Kidney tubule cell (primary cell): ENCODE measurements around the gene GINS1.
A peak's percentile ranks its signal among the peaks of the same experiment; 100 is the strongest.

Experiments used
- DNase-seq: peaks from one replicate; pipeline ENCODE4 v3.0.0-alpha.2; 2018; ENCODE audit warnings: low spot score

Gene GINS1

GRCh38 chr20:25477014-25477882 lies 69.8 kb downstream of the GINS1 start:
- DNase-seq = no peak

DNA sequence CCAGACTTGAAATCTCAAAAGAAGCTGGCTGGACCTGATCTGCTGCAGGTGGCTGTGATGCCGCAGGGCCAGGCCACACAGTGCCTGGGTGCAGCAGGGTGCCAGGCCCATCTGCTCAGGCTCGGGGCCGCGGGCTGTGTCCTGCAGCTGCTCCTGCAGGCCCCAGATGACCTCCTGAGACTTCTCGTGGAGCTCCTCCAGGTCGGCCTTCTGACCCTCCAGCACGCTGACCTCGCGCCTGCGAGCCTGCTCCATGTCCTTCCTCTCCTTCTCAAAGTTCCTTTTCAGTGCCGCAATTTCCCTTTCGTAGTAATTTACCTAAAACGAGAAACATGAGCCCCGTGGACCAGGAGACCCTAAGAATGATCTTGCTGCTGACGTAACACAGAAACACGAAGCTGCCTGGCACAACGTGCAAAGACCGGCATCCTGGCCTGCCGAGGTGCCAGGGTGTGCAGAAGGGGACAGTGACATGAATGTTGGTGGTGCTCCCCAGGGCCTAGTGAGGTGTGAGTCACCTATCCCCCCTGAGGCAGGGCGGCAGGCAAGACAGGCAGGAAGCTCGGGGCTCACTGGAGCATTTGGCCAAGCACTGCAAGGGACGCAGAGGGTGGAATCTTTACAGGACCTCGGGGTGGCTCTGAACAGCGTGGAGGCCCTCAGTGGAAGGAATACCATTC lies 71.6 kb downstream of the GINS1 start:
- no peak for DNase-seq

- no peak for DNase-seq
These were observed 72.2 kb downstream of the GINS1 start for GRCh38 chr20:25479638-25480037.

DNA sequence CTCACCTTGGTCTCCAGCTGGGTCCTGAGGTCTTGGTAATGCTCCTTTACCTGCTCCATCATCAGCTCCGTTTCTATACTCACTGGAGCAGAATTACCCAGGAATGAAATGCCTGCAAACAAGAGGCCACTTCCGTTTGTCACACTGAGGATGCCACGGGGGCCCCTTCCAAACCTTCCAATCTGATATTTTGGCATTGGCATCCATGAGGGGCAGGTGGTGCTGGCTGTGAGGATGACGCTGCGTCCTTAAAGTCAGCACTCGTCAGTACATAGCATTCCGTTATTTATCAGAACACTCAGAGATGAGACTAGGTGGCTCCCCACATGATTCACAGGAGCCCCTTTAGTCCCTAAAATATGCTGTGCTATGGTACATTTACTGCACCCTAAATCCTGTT lies 72.7 kb downstream of the GINS1 start:
- DNase-seq = no peak

GRCh38 chr20:25480797-25481196 lies 73.3 kb downstream of the GINS1 start:
- DNase-seq = no peak

DNA sequence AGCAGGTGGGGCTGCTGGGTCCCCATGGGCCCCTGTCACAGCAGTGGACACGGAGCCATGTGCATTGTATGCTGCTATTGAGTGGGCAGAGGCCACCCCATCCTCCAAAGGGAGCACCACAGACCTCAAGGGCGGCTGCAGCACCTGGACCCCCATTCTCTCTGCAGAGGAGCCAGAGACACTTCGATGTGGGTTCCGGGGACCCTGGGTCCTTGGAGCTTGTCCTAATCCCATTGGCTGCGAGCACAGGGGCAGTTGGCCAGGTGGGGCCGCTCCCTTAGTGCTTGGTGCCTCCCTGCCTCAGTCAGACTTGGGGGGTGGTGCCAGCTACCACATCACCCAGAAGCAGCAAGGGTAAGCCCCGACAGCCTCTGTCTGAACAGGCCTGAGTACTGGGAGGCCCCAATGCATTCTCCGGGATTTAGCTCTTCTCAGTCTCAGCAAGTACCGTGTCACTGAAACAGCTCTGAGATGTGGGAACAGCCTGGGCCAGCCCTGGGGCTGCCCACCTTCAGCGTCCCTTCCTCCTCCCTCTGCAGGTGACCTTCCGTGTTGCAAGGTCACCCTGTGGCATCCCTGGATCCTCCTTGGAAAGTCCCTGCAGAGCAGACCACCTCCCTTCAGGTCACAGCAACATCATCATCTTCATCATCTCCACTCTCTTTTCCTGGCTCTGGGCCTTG lies 73.9 kb downstream of the GINS1 start:
- DNase-seq = no peak

DNA sequence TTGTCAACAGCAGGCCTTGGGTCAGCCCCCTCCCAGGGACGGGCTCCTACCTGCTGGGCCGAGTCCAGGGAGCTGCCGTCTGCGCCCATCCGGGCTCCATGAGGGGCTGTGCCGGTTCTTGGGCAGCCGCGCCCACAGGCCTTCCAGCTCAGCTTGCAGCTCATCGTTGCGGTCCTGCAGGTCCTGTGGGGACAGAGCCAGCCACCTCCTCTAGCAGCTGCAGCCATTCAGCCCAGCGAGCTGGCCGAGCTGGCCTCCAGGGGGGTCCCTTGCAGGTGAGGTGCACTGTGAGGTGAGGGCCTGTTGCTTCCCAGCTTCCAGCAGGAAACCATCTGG lies 74.4 kb downstream of the GINS1 start:
- DNase-seq = no peak

DNA sequence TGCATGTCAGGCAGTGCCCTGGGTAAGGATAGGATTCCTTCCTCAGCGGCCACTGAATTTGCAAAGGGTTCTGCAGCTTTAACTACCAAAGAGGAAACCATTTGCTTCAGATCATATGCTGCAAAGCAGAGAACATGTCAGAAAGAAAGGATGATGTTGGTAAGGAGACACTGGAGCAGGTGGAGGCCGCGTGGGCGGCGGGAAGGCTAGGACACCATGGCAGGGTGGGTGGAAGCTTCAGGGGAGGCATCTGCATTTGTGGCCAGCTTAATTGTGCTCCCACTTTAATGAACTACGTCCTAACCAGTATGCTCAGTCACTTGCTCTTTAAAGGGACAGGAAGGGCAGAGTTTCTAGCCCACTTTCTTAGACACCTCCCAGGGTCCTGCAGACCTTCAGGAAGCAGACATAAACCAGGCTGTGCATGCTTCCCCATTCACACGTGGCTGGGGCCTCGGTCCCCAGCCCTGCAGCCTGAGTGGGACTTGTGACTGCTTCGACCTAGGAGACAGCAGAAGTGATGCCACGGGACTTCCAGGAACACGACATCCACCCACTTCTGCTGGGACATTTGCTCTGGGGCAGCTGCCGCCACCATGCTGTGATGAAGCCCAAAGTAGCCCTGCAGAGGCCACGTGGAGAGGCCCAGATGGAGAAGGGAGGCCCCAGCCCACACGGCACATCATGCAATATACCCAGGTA lies 76.1 kb downstream of the GINS1 start:
- DNase-seq = no peak

GRCh38 chr20:25484224-25484846 lies 76.9 kb downstream of the GINS1 start:
- no peak for DNase-seq

- peak; percentile 49 for DNase-seq
These were observed 77.5 kb downstream of the GINS1 start for GRCh38 chr20:25484911-25485511.

DNA sequence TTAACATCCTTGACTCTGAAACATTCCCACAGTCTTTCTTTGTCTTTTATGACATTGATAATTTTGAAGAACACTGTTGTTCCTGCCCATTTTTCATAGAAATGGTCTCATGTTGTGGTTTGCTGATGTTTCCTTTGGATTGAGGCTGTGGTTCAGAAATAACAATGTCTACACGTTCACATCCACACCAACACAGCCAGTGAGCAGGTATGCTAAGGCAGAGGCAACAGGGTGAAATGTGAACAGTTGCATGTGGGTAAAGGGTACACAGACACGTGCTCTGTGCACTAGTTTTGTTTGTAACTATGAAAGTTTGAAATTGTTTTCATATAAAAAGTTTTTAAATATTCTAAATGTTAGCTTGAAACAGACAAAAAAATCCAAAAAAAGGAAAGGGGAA lies 78.4 kb downstream of the GINS1 start:
- no peak for DNase-seq

GRCh38 chr20:25486377-25486776 lies 78.9 kb downstream of the GINS1 start:
- no peak for DNase-seq

DNA sequence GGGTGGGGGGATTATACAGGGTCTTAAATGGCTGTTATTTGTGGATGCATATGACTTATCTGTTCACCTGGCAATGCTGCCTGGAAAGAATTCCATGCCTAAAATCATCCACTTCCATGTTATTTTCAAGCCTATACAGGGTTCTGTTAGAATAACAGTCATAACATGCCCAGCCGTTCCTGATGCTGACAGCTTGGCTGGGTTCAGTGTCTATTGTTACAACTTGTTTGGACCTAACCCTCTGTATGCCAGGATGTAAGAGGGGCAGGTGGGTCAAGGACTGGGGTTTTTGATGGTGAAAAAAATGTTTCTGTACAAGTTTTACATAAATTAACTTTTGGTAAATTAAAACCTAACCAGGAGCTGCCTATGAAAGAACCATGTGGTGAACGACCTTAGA lies 79.8 kb downstream of the GINS1 start:
- DNase-seq = no peak

GRCh38 chr20:25487975-25488374 lies 80.5 kb downstream of the GINS1 start:
- no peak for DNase-seq

- no peak for DNase-seq
These were observed 81.9 kb downstream of the GINS1 start for GRCh38 chr20:25489221-25489871.

DNA sequence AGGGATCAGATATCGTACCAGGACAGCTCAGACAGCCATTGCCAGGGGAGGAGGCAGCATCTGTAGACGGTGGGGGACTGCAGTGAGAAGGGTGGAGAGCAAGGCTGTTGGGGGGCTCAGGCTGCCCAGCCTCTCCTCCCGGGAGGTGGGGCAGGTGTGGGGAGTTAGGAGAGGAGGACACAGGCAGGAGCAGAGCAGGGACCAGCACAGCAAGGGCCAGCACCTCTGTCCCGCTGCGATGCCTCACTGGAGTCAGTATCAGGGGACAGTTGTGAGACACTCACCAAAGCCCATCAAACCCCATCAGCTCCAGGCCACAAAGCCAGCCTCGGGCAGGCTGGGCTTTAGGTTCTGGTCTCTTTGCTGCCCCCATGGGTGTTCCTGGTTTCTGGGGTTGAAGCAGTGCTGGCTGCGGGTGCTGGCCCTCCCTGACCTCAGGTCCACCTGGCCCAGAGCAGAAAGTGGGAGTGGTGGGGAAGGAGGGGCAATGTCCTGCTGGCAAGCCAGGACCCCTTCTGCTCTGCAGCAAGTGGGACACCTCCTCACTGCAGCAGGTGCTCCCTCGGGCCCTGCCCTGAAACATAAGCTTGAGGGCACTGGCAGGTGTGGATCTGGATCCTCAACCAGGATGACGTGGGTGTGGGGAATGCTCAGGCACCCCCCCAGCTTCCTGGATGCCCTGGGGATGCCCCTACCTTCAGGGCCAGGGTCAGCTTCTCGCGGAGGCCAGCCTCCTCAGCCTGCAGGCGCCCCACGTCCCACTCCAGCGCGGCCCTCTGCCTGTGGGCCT lies 83.4 kb downstream of the GINS1 start:
- no peak for DNase-seq

- no peak for DNase-seq
These were observed 84.1 kb downstream of the GINS1 start for GRCh38 chr20:25491446-25492038.

GRCh38 chr20:25493137-25493536 lies 85.7 kb downstream of the GINS1 start:
- DNase-seq = no peak

DNA sequence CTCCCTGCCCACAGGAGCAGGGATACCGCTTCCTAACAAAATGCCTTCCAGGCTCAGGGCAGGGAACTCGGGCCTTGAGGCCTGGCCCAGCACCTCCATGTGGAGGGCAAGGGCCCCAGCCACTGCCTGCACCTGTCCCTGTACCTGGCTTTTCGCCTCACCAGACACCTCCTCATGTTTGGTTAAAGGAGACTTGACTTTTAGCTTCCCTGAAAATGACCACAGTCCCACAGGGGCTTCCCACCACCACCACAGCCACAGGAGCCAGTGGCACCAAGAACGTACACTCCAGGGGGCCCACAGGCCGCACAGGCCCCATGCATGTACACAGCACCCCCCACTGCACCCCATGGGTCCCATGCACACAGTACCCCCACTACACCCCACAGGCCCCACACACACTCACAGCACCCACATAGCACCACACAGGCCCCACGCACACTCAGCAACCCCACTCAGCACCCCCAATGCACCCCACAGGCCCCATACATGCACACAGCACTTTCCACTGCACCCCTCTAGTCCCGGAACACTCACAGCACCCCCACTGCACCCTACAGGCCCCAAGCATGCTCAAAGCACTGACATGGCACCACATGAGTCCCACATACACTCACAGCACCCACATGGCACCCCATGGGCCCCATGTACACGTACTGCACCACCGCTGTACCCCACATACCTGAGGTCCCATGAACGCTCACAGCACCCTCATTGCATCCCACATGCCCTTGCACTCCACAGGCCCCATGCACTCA lies 86.5 kb downstream of the GINS1 start:
- no peak for DNase-seq
